IPS-20b (cell line): Measurements from ENCODE around the gene PHF10.

ENCODE experiments used
- H3K27ac ChIP-seq: one replicate; pipeline ENCODE4 v1.5.1; 2013; ENCODE audit warnings: low read length
- H3K27me3 ChIP-seq: 2 replicates; pipeline ENCODE4 v1.6.1; 2013; ENCODE audit warnings: mild to moderate bottlenecking, low read length, inconsistent platforms; ENCODE audit not compliant: insufficient read depth
- H3K36me3 ChIP-seq: 2 replicates; pipeline ENCODE4 v1.6.1; 2013; ENCODE audit warnings: low read depth, mild to moderate bottlenecking, inconsistent platforms, low read length, moderate library complexity; ENCODE audit not compliant: insufficient read depth
- H3K4me1 ChIP-seq: 2 replicates; pipeline ENCODE4 v1.6.1; 2013; ENCODE audit warnings: mild to moderate bottlenecking, control low read depth, inconsistent platforms, low read length, moderate library complexity; ENCODE audit not compliant: insufficient read depth
- H3K4me3 ChIP-seq: 2 replicates; pipeline ENCODE4 v1.5.1; 2013; ENCODE audit warnings: mild to moderate bottlenecking, low read length, inconsistent platforms
- H3K9ac ChIP-seq: 2 replicates; pipeline ENCODE4 v1.6.1; 2013; ENCODE audit warnings: low read depth, mild to moderate bottlenecking, inconsistent platforms, low read length, moderate library complexity
- H3K9me3 ChIP-seq: 2 replicates; pipeline ENCODE4 v1.6.1; 2013; ENCODE audit warnings: mild to moderate bottlenecking, low read depth, low read length, inconsistent platforms; ENCODE audit not compliant: insufficient read depth

PHF10 gene

GRCh38 chr6:169741344-169741743 is 17.0 kb upstream of the PHF10 start:
- Histone ChIP-seq H3K36me3 (no peaks in the 10 kb centered on the region), H3K9me3 (no peaks in the 10 kb centered on the region), H3K27ac (no peak overlapping the region), H3K27me3 (no peaks in the 10 kb centered on the region), H3K9ac (no peak overlapping the region), H3K4me1 (peaks cover 5% of the 10 kb centered on the region; the same call in 1 of the 2 replicates), H3K4me3 (no peak overlapping the region)

- peaks cover 5% of the 10 kb centered on the region; the same call in 1 of the 2 replicates for H3K4me1 ChIP-seq
These were observed 14.8 kb upstream of the PHF10 start for GRCh38 chr6:169738976-169739529.

GRCh38 chr6:169738204-169738975 is 14.1 kb upstream of the PHF10 start:
- H3K27ac ChIP-seq: no peak overlapping the region
- H3K9me3 ChIP-seq: no peaks in the 10 kb centered on the region
- H3K4me3 ChIP-seq: no peak overlapping the region
- no peaks in the 10 kb centered on the region for H3K27me3 ChIP-seq
- H3K9ac ChIP-seq: no peak overlapping the region
- H3K36me3 ChIP-seq: no peaks in the 10 kb centered on the region
- H3K4me1 ChIP-seq: peaks cover 5% of the 10 kb centered on the region; the same call in 1 of the 2 replicates

More at GRCh38 chr6:169738976-169739529, 14.8 kb upstream of the PHF10 start:
- H3K27ac ChIP-seq: no peak overlapping the region
- no peaks in the 10 kb centered on the region for H3K27me3 ChIP-seq
- H3K36me3 ChIP-seq: no peaks in the 10 kb centered on the region
- no peak overlapping the region for H3K4me3 ChIP-seq
- H3K9me3 ChIP-seq: no peaks in the 10 kb centered on the region
- no peak overlapping the region for H3K9ac ChIP-seq

- Histone ChIP-seq H3K4me1 (peaks cover 5% of the 10 kb centered on the region; the same call in 1 of the 2 replicates), H3K9ac (no peak overlapping the region), H3K36me3 (no peaks in the 10 kb centered on the region), H3K27ac (no peak overlapping the region), H3K27me3 (no peaks in the 10 kb centered on the region), H3K9me3 (no peaks in the 10 kb centered on the region), H3K4me3 (no peak overlapping the region)
These were observed 5.7 kb upstream of the PHF10 start for GRCh38 chr6:169729961-169730360.

GRCh38 chr6:169726963-169727362 is 2.7 kb upstream of the PHF10 start:
- no peaks in the 10 kb centered on the region for H3K9me3 ChIP-seq
- no peak overlapping the region for H3K9ac ChIP-seq
- no peak overlapping the region for H3K4me3 ChIP-seq
- H3K27me3 ChIP-seq: peaks cover 12% of the 10 kb centered on the region; the same call in 1 of the 2 replicates
- peaks cover 12% of the 10 kb centered on the region; the same call in 1 of the 2 replicates for H3K4me1 ChIP-seq
- no peak overlapping the region for H3K27ac ChIP-seq
- H3K36me3 ChIP-seq: no peaks in the 10 kb centered on the region

- Histone ChIP-seq H3K4me1 (peaks cover 12% of the 10 kb centered on the region; the same call in 1 of the 2 replicates), H3K27ac (no peak overlapping the region), H3K4me3 (peak overlapping the region; percentile 70), H3K9ac (peak overlapping the region; percentile 89; the same call in 1 of the 2 replicates), H3K27me3 (peaks cover 12% of the 10 kb centered on the region; the same call in 1 of the 2 replicates), H3K9me3 (no peaks in the 10 kb centered on the region), H3K36me3 (no peaks in the 10 kb centered on the region)
These were observed 1.7 kb upstream of the PHF10 start for GRCh38 chr6:169726049-169726400.

GRCh38 chr6:169725125-169726048 is 1.1 kb upstream of the PHF10 start:
- Histone ChIP-seq H3K4me1 (peaks cover 12% of the 10 kb centered on the region; the same call in 1 of the 2 replicates), H3K36me3 (0 out of 2 replicates have a peak, but pooled peaks cover under 1% of the 10 kb centered on the region), H3K27me3 (peaks cover 12% of the 10 kb centered on the region; the same call in 1 of the 2 replicates), H3K9ac (peak overlapping the region; percentile 89), H3K9me3 (no peaks in the 10 kb centered on the region), H3K4me3 (peak overlapping the region; percentile 70), H3K27ac (peak overlapping the region; percentile 54)

GRCh38 chr6:169723991-169724493 is 258 bp downstream of the PHF10 start:
- Histone ChIP-seq H3K4me1 (peaks cover 12% of the 10 kb centered on the region; the same call in 1 of the 2 replicates), H3K27me3 (peaks cover 12% of the 10 kb centered on the region; the same call in 1 of the 2 replicates), H3K4me3 (no peak overlapping the region), H3K9me3 (no peaks in the 10 kb centered on the region), H3K9ac (no peak overlapping the region), H3K27ac (no peak overlapping the region), H3K36me3 (peaks cover 6% of the 10 kb centered on the region; the same call in 1 of the 2 replicates)

GRCh38 chr6:169723200-169723909 is 945 bp downstream of the PHF10 start:
- Histone ChIP-seq H3K4me1 (peaks cover 12% of the 10 kb centered on the region; the same call in 1 of the 2 replicates), H3K27ac (no peak overlapping the region), H3K9me3 (no peaks in the 10 kb centered on the region), H3K4me3 (peak overlapping the region; percentile 80), H3K9ac (peak overlapping the region; percentile 63; the same call in 1 of the 2 replicates), H3K36me3 (peaks cover 11% of the 10 kb centered on the region; the same call in 1 of the 2 replicates), H3K27me3 (peaks cover 12% of the 10 kb centered on the region; the same call in 1 of the 2 replicates)

GRCh38 chr6:169722362-169723199 is 1.7 kb downstream of the PHF10 start:
- Histone ChIP-seq H3K4me3 (peak overlapping the region; percentile 80), H3K27ac (no peak overlapping the region), H3K27me3 (peaks cover 12% of the 10 kb centered on the region; the same call in 1 of the 2 replicates), H3K9me3 (no peaks in the 10 kb centered on the region), H3K9ac (peak overlapping the region; percentile 63; the same call in 1 of the 2 replicates), H3K4me1 (peaks cover 12% of the 10 kb centered on the region; the same call in 1 of the 2 replicates), H3K36me3 (peaks cover 15% of the 10 kb centered on the region; the same call in 1 of the 2 replicates)
